IMR-90 (cell line): ENCODE data around the gene NUDCD3. TPM values are rescaled to one million over a fixed set of nuclear protein-coding genes. Genes with fewer than 3 reads are reported as not detected.

Experiments
- ATAC-seq: fragments of 200-7000 bp; cut with Tn5 transposase; 2 replicates; pipeline ENCODE4 v1.9.1; 2020; ENCODE audit warnings: low read depth, mild to moderate bottlenecking, moderate library complexity
- BruUV-seq: library from RNA; stranded (reverse); fragments of 400-500 nt; replicated peaks from 2 replicates; lab custom pipeline; 2021; lab: Mats Ljungman, UMichigan
- CTCF ChIA-PET: fragments of 300-600 bp; formaldehyde crosslinking; extraction: SDS; loops from one replicate; lab custom pipeline; 2021; ENCODE audit warnings: antibody characterized with exemption; lab: Yijun Ruan, JAX
- POLR2A ChIA-PET: fragments of 300-600 bp; sonication (Branson Sonifier 250); formaldehyde crosslinking; loops from one replicate; lab custom pipeline; 2022; ENCODE audit warnings: antibody characterized with exemption; ENCODE audit not compliant: unreplicated experiment; lab: Charles Lee
- DNase-seq: peaks from one replicate; pipeline ENCODE4 v3.0.0; 2013
- H2AFZ ChIP-seq: replicated peaks from 2 replicates; pipeline ENCODE3; 2013; ENCODE audit warnings: low read length, mild to moderate bottlenecking; ENCODE audit not compliant: poor library complexity
- H2AK5ac ChIP-seq: 2 replicates; pipeline ENCODE4 v1.6.1; 2013; ENCODE audit warnings: low read depth, low read length, inconsistent platforms
- H2AK9ac ChIP-seq: replicated peaks from 2 replicates; pipeline ENCODE3; 2013; ENCODE audit warnings: mild to moderate bottlenecking, low read depth, low read length, moderate library complexity; ENCODE audit not compliant: poor library complexity
- H2BK120ac ChIP-seq: 2 replicates; pipeline ENCODE4 v1.6.1; 2013; ENCODE audit warnings: low read depth, low read length, inconsistent platforms
- H2BK15ac ChIP-seq: 3 replicates; pipeline ENCODE4 v1.6.1; 2013; ENCODE audit warnings: low read depth, low read length, inconsistent platforms
- H2BK20ac ChIP-seq: 2 replicates; pipeline ENCODE4 v1.6.1; 2013; ENCODE audit warnings: low read depth, mild to moderate bottlenecking, inconsistent platforms, low read length, moderate library complexity
- H2BK5ac ChIP-seq: 2 replicates; pipeline ENCODE4 v1.6.1; 2013; ENCODE audit warnings: mild to moderate bottlenecking, low read depth, low read length, inconsistent platforms; ENCODE audit not compliant: poor library complexity, severe bottlenecking
- H3K14ac ChIP-seq: replicated peaks from 2 replicates; pipeline ENCODE4 v1.6.1; 2013; ENCODE audit warnings: low read depth, low read length, inconsistent platforms
- H3K18ac ChIP-seq: 2 replicates; pipeline ENCODE4 v1.6.1; 2013; ENCODE audit warnings: low read depth, low read length, control low read depth
- H3K23ac ChIP-seq: 2 replicates; pipeline ENCODE4 v1.6.1; 2013; ENCODE audit warnings: low read depth, low read length, inconsistent platforms
- H3K27ac ChIP-seq: 2 replicates; pipeline ENCODE4 v1.5.1; 2013; ENCODE audit warnings: mild to moderate bottlenecking, control low read depth, low read length; ENCODE audit not compliant: insufficient read depth
- H3K27me3 ChIP-seq: 2 replicates; pipeline ENCODE4 v1.6.1; 2013; ENCODE audit warnings: low read length; ENCODE audit not compliant: control insufficient read depth, insufficient read depth
- H3K36me3 ChIP-seq: 2 replicates; pipeline ENCODE4 v1.6.1; 2013; ENCODE audit warnings: low read length, mixed read lengths; ENCODE audit not compliant: control insufficient read depth, insufficient read depth
- H3K4ac ChIP-seq: 2 replicates; pipeline ENCODE4 v1.6.1; 2013; ENCODE audit warnings: low read depth, low read length, inconsistent platforms
- H3K4me1 ChIP-seq: 2 replicates; pipeline ENCODE4 v1.6.1; 2013; ENCODE audit warnings: low read length, mixed read lengths; ENCODE audit not compliant: control insufficient read depth, insufficient read depth
- H3K4me2 ChIP-seq: 2 replicates; pipeline ENCODE4 v1.6.1; 2013; ENCODE audit warnings: low read depth, mild to moderate bottlenecking, control low read depth, low read length, moderate library complexity
- H3K4me3 ChIP-seq: 2 replicates; pipeline ENCODE4 v1.5.1; 2013; ENCODE audit warnings: low read depth, mild to moderate bottlenecking, control low read depth, low read length, moderate library complexity; ENCODE audit not compliant: insufficient read depth
- H3K56ac ChIP-seq: 2 replicates; pipeline ENCODE4 v1.6.1; 2013; ENCODE audit warnings: low read length, inconsistent platforms; ENCODE audit not compliant: insufficient read depth; ENCODE audit errors: extremely low read depth
- H3K79me1 ChIP-seq, 2 experiments: 2 replicates each; pipeline ENCODE4 v1.6.1; 2013; ENCODE audit warnings: low read length in 2 of 2, inconsistent platforms in 1 of 2, low read depth in 1 of 2
- H3K9ac ChIP-seq: 2 replicates; pipeline ENCODE4 v1.6.1; 2013; ENCODE audit warnings: low read depth, low read length, control low read depth
- H3K9me1 ChIP-seq: 2 replicates; pipeline ENCODE4 v1.6.1; 2013; ENCODE audit warnings: low read length, inconsistent platforms; ENCODE audit not compliant: insufficient read depth
- H3K9me3 ChIP-seq: 2 replicates; pipeline ENCODE4 v1.6.1; 2013; ENCODE audit warnings: low read length; ENCODE audit not compliant: control insufficient read depth, insufficient read depth
- H4K20me1 ChIP-seq: 2 replicates; pipeline ENCODE4 v1.6.1; 2013; ENCODE audit warnings: low read length, inconsistent platforms; ENCODE audit not compliant: insufficient read depth
- H4K5ac ChIP-seq: 2 replicates; pipeline ENCODE4 v1.6.1; 2013; ENCODE audit warnings: mild to moderate bottlenecking, low read depth, low read length, control low read depth
- H4K8ac ChIP-seq, 2 experiments: 2 replicates each; pipeline ENCODE4 v1.6.1; 2013; ENCODE audit warnings: low read depth in 2 of 2, low read length in 2 of 2, control low read depth in 1 of 2, inconsistent platforms in 1 of 2
- H4K91ac ChIP-seq: 2 replicates; pipeline ENCODE4 v1.6.1; 2013; ENCODE audit warnings: low read depth, low read length, inconsistent platforms; ENCODE audit not compliant: insufficient read depth
- MAZ ChIP-seq: IDR thresholded peaks from 2 replicates; pipeline ENCODE4 v1.6.1; 2012; ENCODE audit warnings: low read depth, mild to moderate bottlenecking, low read length, improper control_type of control experiment, moderate library complexity, borderline replicate concordance
- MXI1 ChIP-seq: IDR thresholded peaks from 2 replicates; pipeline ENCODE4 v1.6.1; 2012; ENCODE audit warnings: low read depth, mild to moderate bottlenecking, low read length, moderate library complexity, borderline replicate concordance
- WGBS, 2 experiments: methylation state at CpG; one replicate each; pipeline versions ENCODE4 v1.1.5 to v1.1.7; 2013; ENCODE audit warnings: missing lambda C conversion rate in 2 of 2; ENCODE audit not compliant: insufficient read length in 1 of 2; ENCODE audit errors: extremely low coverage in 2 of 2; 5-methylcytosine and 5-hydroxymethylcytosine counted together
- dilution Hi-C: fragments of 300-500 bp; cut with HindIII; formaldehyde crosslinking; loops from one replicate; pipeline ENCODE4 v1.14.3; 2018; ENCODE audit warnings: low sequenced_read_pairs; ENCODE audit not compliant: unreplicated experiment
- in situ Hi-C: fragments of 300-500 bp; cut with MboI; formaldehyde crosslinking; loops from 3 replicates; pipeline ENCODE4 v1.14.3; 2019; ENCODE audit warnings: low sequenced_read_pairs, inconsistent platforms, mixed read lengths
- intact Hi-C: fragments of 100-400 bp; cut with micrococcal nuclease; formaldehyde crosslinking; loops from 2 replicates; pipeline ENCODE4 v1.10.0; 2022
- polyA plus RNA-seq, 3 experiments: library from polyadenylated mRNA; depleted of rRNA; stranded (reverse); fragments of >200 nt; gene quantifications; 2 replicates each; pipeline ENCODE4 v1.2.3, GENCODE V29; 2012; ENCODE audit warnings: low replicate concordance in 1 of 3
- total RNA-seq: library from RNA; depleted of rRNA; stranded (reverse); fragments of >200 nt; gene quantifications from 2 replicates; pipeline ENCODE4 v1.2.3, GENCODE V29; 2012

The NUDCD3 gene
- total and polyA plus RNA-seq, 2 of the 4 experiments (the other 2 are of a cell fraction): 49.5 to 76.0 TPM

- POLR2A ChIA-PET: no interaction called here
- Histone ChIP-seq H2BK5ac (no peak overlapping the region), H3K79me1 (peaks cover 34 to 87% of the 10 kb centered on the region in 2 experiments), H3K4ac (no peak overlapping the region), H3K23ac (no peak overlapping the region), H3K9me3 (no peaks in the 10 kb centered on the region), H3K18ac (no peak overlapping the region), H2AK5ac (no peak overlapping the region), H2BK120ac (no peak overlapping the region), H3K56ac (no peak overlapping the region), H3K4me2 (no peak overlapping the region), H3K36me3 (peaks cover 20% of the 10 kb centered on the region), H2BK15ac (no peak overlapping the region), H2AFZ (no peak overlapping the region), H3K14ac (no peak overlapping the region), H4K20me1 (peaks cover 33% of the 10 kb centered on the region), H3K4me3 (no peak overlapping the region), H2BK20ac (no peak overlapping the region), H3K9me1 (peaks cover 36% of the 10 kb centered on the region), H4K5ac (no peak overlapping the region), H3K27me3 (no peaks in the 10 kb centered on the region), H3K4me1 (peaks cover 13% of the 10 kb centered on the region), H2AK9ac (no peak overlapping the region), H3K9ac (no peak overlapping the region), H4K8ac (no peak overlapping the region; a peak in 1 of 4 replicates), H4K91ac (no peak overlapping the region), H3K27ac (no peak overlapping the region)
- dilution Hi-C loops: no loop called here
- intact Hi-C loops: no loop called here
- no peak for DNase-seq
- ATAC-seq: no peak
- CTCF ChIA-PET: no interaction called here
- no TSS peak for BruUV-seq
- WGBS, 2 experiments: no CpG with 5 or more reads among the region's 3 CpGs
- in situ Hi-C loops: no loop called here
- TF ChIP-seq MXI1 (no peak), MAZ (no peak)
Observed at GRCh38 chr7:44396496-44396895, 94.0 kb downstream of the NUDCD3 start.
